NCI-H69 (cell line): ENCODE data around the gene ZNF592.
A peak's percentile ranks its signal among the peaks of the same experiment; 100 is the strongest.
"Not testable (repeated sequence)": the region's sequence is repeated elsewhere in the genome, so short reads cannot be mapped to it uniquely, and the experiment has no call there.

Experiments used
- DNase-seq: peaks from one replicate; lab custom pipeline; 2025; lab: John Stamatoyannopoulos, UW

ZNF592 gene

GRCh38 chr15:84741121-84741520, 7.3 kb upstream of the ZNF592 start:
- DNase-seq = peak; percentile 7

GRCh38 chr15:84747416-84748273, 747 bp upstream of the ZNF592 start:
- DNase-seq = peak; percentile 66

GRCh38 chr15:84749111-84749991, 959 bp downstream of the ZNF592 start:
- DNase-seq = no peak

- no peak for DNase-seq
Measured at GRCh38 chr15:84750583-84751092, 2.2 kb downstream of the ZNF592 start.

- not testable (repeated sequence) for DNase-seq
Measured at GRCh38 chr15:84751721-84752120, 3.3 kb downstream of the ZNF592 start.

- no peak for DNase-seq
Measured at GRCh38 chr15:84752195-84752594, 3.8 kb downstream of the ZNF592 start.

GRCh38 chr15:84752700-84753099, 4.3 kb downstream of the ZNF592 start:
- no peak for DNase-seq

GRCh38 chr15:84754889-84755288, 6.5 kb downstream of the ZNF592 start:
- not testable (repeated sequence) for DNase-seq

- DNase-seq = no peak
Measured at GRCh38 chr15:84755736-84756527, 7.5 kb downstream of the ZNF592 start.

- no peak for DNase-seq
Measured at GRCh38 chr15:84759018-84759417, 10.6 kb downstream of the ZNF592 start.

- DNase-seq = no peak
Measured at GRCh38 chr15:84760219-84760618, 11.8 kb downstream of the ZNF592 start.

- DNase-seq = peak; percentile 5
Measured at GRCh38 chr15:84761607-84762131, 13.3 kb downstream of the ZNF592 start.

GRCh38 chr15:84762840-84763572, 14.6 kb downstream of the ZNF592 start:
- no peak for DNase-seq

- no peak for DNase-seq
Measured at GRCh38 chr15:84764585-84764984, 16.2 kb downstream of the ZNF592 start.

- no peak for DNase-seq
Measured at GRCh38 chr15:84764989-84765388, 16.6 kb downstream of the ZNF592 start.

GRCh38 chr15:84765675-84766074, 17.3 kb downstream of the ZNF592 start:
- DNase-seq = no peak

GRCh38 chr15:84766461-84767035, 18.2 kb downstream of the ZNF592 start:
- DNase-seq = no peak

GRCh38 chr15:84772031-84772430, 23.6 kb downstream of the ZNF592 start:
- DNase-seq = no peak

- DNase-seq = no peak
Measured at GRCh38 chr15:84772467-84772866, 24.1 kb downstream of the ZNF592 start.

GRCh38 chr15:84773716-84774115, 25.3 kb downstream of the ZNF592 start:
- DNase-seq = no peak
